ENCODE results near the gene ZNF638.

ZNF638 gene

GRCh38 chr2:71332435-71332796, 834 bp downstream of the ZNF638 start:
- peak overlapping the region; percentile 98 for H3K4me3 ChIP-seq (ENCODE audit: low read depth, low read length)
- no peak for DNase-seq (ENCODE audit: low read depth)
- TF ChIP-seq CTCF (IDR thresholded peaks at IDR 0.05; ENCODE audit: low read depth, low read length, missing control alignments), result no peak
- in situ Hi-C loops (cut with HindIII; ENCODE audit: low sequenced_read_pairs), result no loop called here

- DNase-seq (ENCODE audit: low read depth), result no peak
- peak overlapping the region; percentile 98 for H3K4me3 ChIP-seq (ENCODE audit: low read depth, low read length)
- no peak for TF ChIP-seq CTCF (IDR thresholded peaks at IDR 0.05; ENCODE audit: low read depth, low read length, missing control alignments)
- in situ Hi-C loops (cut with HindIII; ENCODE audit: low sequenced_read_pairs), result no loop called here
These were observed 2.0 kb downstream of the ZNF638 start for GRCh38 chr2:71333619-71334018.

DNA sequence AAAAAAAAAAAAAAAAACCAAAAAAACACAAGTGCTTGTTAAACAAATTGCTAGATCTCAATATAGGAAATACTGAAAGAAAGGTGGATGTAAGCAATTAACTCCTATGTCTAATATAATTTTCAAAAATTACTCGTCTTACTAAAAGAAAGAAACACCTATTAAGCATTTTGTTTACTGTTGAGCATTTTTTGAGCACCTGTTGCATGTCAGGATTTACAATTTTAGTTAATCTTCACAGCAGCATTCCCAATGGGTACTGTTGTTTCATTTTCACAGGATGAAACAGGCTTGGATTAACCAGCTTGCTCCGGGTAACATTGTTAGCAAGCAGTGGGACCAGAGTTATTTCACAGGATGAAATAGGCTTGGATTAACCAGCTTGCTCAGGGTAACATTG, 4.8 kb downstream of the ZNF638 start:
- in situ Hi-C loops (cut with HindIII; ENCODE audit: low sequenced_read_pairs), result no loop called here
- no peak overlapping the region for H3K4me3 ChIP-seq (ENCODE audit: low read depth, low read length)
- no peak for TF ChIP-seq CTCF (IDR thresholded peaks at IDR 0.05; ENCODE audit: low read depth, low read length, missing control alignments)
- no peak for DNase-seq (ENCODE audit: low read depth)

DNA sequence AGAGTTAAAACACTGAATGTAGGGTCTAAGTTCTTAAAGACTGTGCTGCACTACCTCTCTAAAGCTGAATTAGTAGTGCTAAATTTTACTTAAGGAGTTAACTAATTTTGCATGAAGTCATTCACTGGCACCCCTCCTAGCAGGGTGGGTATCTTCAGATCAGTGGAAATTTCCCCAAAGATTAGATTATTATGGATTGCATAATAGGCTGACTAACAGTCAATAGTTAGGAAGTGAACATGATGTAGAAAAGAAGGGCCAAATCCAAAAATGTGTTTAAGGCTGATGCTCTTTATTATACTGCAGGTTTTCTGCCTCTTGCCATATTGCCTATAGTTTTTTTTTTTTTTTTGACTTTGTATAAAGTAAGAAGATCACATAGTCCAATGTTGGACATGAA, 5.2 kb downstream of the ZNF638 start:
- TF ChIP-seq CTCF (IDR thresholded peaks at IDR 0.05; ENCODE audit: low read depth, low read length, missing control alignments), result no peak
- no peak for DNase-seq (ENCODE audit: low read depth)
- no peak overlapping the region for H3K4me3 ChIP-seq (ENCODE audit: low read depth, low read length)
- in situ Hi-C loops (cut with HindIII; ENCODE audit: low sequenced_read_pairs), result no loop called here

DNA sequence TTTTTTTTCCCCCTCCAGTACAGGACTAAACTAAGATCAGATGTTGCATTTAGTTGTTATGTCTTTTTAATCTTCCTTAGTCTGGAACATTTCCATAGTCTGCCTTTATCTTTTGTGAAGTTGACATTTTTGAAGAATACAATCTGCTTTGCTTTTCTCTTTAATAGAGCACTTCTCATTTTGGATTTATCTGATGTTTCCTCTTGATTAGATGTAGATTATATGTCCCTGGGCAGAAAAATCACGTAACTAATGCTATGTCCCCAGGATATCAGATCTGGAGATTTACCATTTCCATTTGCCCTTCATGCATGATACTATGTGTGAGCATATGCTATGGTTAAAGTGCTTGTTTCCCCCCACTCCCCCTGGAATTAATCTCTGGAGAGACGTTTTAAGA, 6.2 kb downstream of the ZNF638 start:
- H3K4me3 ChIP-seq (ENCODE audit: low read depth, low read length), result no peak overlapping the region
- DNase-seq (ENCODE audit: low read depth), result no peak
- in situ Hi-C loops (cut with HindIII; ENCODE audit: low sequenced_read_pairs), result no loop called here
- TF ChIP-seq CTCF (IDR thresholded peaks at IDR 0.05; ENCODE audit: low read depth, low read length, missing control alignments), result no peak

- in situ Hi-C loops (cut with HindIII; ENCODE audit: low sequenced_read_pairs), result no loop called here
- H3K4me3 ChIP-seq (ENCODE audit: low read depth, low read length), result no peak overlapping the region
- no peak for DNase-seq (ENCODE audit: low read depth)
- TF ChIP-seq CTCF (IDR thresholded peaks at IDR 0.05; ENCODE audit: low read depth, low read length, missing control alignments), result no peak
These were observed 8.1 kb downstream of the ZNF638 start for GRCh38 chr2:71339685-71340084.

DNA sequence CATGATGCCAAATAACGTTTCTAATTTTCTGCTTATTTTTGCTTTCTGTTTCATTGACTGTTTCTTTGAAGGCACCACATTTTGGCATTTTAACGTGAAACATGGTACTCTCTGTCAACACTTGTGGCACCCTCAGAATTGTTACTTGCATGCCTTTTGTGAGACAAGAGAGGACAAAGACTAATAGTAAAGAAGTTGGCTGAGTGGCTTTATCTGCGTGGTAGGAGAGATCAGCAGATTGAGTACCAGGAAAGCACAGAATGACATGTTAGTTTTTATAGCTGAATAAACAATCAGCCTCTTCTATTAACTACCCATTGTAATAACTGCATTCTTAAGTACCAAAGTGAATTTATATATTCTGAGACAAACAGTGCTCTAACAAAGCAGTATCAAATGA, 8.6 kb downstream of the ZNF638 start:
- in situ Hi-C loops (cut with HindIII; ENCODE audit: low sequenced_read_pairs), result no loop called here
- H3K4me3 ChIP-seq (ENCODE audit: low read depth, low read length), result no peak overlapping the region

More for the DNA sequence above, 8.6 kb downstream of the ZNF638 start:
- no peak for DNase-seq (ENCODE audit: low read depth)
- TF ChIP-seq CTCF (IDR thresholded peaks at IDR 0.05; ENCODE audit: low read depth, low read length, missing control alignments), result no peak

All from astrocyte of the cerebellum (primary cell).